HG03521 (cell line): ENCODE data around the gene FOXK1.

Experiments
- ATAC-seq: cut with Tn5 transposase; IDR thresholded peaks from one replicate; pipeline ENCODE4 v1.9.1; 2021; ENCODE audit warnings: mild to moderate bottlenecking, moderate library complexity; ENCODE audit not compliant: unreplicated experiment

FOXK1 gene

GRCh38 chr7:4718075-4718474, 36.0 kb downstream of the FOXK1 start:
- ATAC-seq: no peak

DNA sequence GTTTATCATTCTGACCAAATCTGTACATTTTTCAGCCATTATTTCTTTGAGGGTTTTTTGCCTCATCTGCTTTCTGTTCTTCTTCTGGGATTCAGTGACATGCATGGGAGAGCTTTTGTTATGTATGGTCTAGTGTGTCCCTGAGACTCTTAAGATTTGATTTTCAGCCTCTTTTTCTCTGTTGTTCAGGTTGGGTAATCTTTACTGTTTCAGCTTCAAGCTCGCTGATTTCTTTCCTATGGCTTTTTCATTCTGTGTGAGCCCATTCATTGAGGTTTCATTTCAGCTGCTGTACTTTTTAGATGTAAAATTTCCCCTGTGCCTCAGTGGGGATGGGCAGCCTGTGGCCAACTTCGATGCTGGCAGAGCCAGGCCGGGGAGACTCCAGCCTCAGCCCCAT, 38.1 kb downstream of the FOXK1 start:
- no peak for ATAC-seq

DNA sequence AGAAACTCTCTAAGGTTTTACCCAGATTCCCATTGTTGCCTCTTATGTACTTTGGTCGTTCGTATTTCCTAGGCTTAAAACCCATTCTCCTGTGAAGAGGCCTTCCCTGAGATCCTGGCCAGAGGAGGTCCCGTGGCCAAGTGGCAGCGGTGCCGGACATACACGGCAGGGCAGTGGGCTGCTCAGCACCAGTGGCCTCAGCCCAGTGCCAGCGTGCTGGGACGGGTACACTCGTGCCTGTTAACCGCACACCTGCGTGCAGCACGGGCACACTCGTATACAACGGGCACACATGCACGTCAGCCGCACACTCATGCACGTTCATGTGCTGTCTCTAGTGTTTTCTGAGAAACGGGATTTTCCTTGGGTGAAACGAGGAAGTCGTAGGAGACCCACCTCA, 40.2 kb downstream of the FOXK1 start:
- ATAC-seq: no peak

- ATAC-seq: no peak
These were observed 41.0 kb downstream of the FOXK1 start for GRCh38 chr7:4722960-4723630.

GRCh38 chr7:4724648-4725013, 42.5 kb downstream of the FOXK1 start:
- peak; percentile 26 for ATAC-seq

GRCh38 chr7:4725014-4725849, 43.1 kb downstream of the FOXK1 start:
- ATAC-seq: peak; percentile 68

DNA sequence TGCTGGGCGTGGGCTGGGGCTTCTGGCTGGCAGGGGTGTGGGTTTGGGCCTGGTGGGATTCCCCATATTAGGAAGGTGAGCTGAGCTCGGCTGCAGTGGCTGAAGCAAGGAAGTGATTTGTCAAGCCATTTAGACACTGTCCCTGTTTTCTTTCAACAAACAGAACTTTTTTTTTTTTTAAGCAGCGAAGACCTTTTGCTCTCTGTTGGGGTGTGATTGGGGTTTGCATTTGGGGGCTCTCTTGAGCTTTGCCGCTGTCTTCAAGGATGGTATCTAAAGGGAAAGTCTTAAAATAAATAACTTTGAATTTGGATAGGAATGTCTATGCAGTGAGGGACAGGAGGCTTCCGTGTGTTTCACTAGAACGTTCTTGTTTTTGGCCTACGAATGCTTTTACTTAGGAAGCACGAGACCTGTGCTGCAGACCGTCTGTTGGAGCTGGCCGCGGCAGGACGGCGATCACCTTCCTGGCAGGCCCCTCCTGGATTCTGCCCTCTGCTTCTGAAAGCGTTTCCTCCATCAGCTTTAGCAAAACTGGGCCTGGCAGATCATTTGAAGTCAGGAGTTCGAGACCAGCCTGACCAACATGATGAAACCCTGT, 43.9 kb downstream of the FOXK1 start:
- ATAC-seq: no peak

DNA sequence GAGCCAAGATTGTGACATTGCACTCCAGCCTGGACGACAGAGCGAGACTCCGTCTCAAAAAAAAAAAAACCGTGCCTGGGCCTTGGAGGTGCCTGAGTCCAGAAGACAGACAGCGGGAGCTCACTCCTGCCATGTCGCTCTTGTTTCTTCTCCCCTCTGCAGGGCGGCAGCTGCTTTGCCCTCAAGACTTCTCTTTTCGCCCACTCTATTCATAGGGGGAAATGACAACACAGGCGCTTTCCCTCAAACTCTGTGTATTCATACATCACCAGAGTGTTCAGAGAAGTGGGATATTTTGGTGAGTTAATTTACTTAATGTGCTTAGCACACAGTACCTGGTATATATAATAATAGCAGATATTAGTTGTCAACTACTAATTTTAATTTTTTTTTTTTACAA, 44.5 kb downstream of the FOXK1 start:
- no peak for ATAC-seq

DNA sequence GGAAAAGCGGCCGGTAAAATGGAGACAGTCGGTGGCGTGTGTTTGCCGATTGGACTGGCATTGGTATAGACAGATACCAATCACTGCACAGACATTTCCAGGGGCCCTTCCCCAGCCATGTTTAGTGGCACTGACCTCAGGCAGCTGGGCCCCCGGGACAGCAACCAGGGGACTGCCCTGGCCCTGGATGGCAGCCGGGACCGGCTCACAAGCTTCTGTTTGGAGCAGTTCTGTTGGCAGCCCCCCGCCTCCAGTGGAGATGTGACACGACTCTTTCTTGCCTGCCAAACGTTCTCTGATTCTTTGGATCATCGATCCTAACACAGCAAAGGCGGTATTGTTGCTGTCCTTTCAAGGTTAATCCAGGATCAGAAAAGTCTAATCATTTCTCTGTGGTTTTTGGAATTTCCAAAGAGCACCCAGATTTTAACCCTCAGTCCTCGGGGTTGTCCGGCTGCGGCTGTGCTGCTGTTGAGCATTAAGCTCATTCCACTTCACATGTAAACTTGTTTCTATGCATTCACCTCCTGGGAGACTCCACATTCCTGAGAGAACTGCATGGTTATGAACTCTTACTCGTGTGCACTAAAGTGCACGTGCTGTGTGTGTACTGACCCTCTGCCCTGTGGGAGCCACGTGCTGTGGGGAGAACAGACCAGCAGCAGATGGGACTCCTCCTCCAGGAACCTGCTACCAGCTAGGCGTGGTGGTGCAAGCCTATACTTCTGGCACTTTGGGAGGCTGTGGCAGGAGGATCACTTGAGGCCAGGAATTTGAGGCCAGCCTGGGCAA, 46.0 kb downstream of the FOXK1 start:
- ATAC-seq: no peak

GRCh38 chr7:4729266-4729665, 47.2 kb downstream of the FOXK1 start:
- no peak for ATAC-seq

GRCh38 chr7:4730276-4730675, 48.2 kb downstream of the FOXK1 start:
- no peak for ATAC-seq

DNA sequence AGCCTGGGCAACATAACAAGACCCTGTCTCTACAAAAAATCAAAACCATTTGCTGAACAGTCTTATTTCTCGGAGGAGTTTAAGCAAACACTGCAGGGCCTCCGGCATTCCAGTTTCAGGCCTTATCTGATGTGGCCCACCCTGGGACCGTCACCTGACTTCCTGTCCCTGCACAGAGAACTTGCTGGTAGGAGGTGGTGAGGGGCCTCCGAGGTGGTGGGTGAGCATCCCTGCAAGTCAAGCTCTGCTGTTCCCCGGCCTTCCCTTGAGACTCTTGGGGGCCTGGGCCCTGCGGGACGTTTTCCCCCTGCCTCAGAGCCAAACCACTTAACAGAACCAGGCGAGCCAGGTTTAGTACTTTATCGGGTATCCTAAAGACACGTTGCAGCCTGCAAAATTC, 48.9 kb downstream of the FOXK1 start:
- no peak for ATAC-seq

DNA sequence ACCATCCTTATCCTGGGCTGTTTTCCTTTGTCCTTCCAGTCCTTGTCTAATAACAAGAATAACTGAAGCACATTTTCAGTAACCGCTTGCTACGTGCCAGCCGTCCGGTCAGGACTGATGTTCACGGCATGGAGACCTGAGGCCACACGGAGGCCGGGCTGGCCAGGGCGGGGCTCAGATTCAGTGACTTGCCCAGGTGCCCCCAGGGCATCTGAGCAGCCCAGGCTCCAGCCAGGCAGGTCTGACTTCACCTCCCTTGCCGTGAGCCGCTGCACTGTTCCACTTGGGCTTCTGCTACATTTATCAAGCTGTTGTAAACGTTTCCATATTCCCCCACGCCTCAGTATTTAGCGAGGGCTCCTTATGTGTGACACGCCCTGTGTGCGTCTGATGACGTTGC, 49.7 kb downstream of the FOXK1 start:
- ATAC-seq: no peak

DNA sequence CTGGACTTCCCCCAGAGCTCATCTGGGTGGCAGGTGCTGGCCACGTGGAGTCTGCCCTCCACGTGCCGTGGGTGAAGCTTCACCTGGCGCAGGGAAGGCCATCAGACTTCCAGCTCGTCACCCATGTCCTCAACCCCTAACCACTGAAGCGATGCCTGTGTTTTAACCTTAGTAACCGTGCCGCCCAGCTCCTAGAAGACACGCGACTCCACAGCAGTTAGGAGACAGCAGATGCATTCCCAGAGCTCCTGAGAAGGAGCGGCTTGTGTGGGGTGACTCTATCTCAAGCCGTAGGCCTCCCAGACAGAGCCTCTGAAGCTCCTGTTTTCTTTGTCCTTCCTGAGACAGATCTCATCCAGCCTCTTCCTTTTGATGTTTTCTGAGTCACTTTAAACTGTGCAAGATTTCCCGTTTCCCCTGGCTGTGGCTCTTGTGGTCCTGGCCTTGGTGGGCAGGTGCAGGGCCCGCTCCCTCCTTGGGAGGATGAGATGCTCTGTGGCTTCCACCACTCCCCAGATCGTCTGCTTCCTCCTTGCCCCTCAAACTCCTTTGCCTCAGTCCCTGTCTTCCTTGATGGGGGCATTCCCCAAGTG, 51.9 kb downstream of the FOXK1 start:
- no peak for ATAC-seq

DNA sequence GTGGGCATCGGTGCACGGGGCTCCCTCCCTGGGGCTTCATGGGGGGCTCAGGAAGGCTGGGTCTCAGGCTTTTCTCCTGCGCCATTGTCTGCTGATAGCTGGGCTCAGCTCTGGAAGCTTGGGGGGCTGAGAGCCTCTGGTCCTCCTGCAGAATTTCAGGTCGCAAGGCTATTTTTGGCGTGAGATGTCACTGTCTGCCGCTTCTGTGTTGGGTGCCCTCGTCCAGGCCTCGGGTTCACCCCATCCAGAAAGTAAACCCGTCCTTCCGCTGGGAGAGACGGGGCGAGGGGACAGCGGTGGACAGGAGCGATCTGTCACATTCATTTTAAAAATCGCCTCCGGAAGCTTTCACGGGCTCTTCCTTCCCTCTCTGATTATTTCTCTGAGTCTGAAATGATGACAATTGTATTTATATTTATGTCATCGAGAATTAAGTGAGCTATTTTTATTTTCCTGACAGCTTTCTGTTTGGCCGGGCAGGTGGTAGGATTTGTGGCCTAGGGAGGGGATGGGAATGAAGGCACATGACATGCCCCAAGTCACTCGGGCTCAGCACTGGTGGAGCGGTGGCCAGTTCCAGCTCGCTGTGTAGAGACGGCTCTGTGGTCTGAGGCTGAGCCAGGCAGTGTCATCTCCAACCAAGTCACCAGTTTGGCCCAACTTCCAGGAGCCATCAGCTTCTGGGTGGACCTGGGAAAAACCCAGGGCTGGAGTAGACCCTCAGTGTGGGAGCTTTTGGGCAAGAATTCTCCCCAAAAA, 52.7 kb downstream of the FOXK1 start:
- ATAC-seq: no peak

- no peak for ATAC-seq
These were observed 55.2 kb downstream of the FOXK1 start for GRCh38 chr7:4737300-4737699.

GRCh38 chr7:4738711-4739527, 56.8 kb downstream of the FOXK1 start:
- no peak for ATAC-seq

- ATAC-seq: no peak
These were observed 57.5 kb downstream of the FOXK1 start for GRCh38 chr7:4739528-4739992.

DNA sequence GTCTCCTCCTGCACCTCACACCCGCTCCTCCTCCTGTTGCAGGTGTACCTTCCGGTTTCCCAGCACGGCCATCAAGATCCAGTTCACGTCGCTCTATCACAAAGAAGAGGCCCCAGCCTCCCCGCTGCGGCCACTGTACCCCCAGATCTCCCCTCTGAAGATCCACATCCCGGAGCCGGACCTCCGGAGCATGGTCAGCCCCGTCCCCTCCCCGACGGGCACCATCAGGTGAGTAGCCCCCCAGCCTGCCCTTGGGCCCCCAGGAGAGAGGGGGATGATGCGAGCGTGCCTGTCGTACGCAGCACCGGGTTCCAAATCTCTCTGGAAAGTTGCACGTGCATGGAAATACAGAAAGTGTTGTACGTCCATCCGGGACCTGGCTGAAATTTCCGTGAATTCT, 58.7 kb downstream of the FOXK1 start:
- ATAC-seq: no peak
